GDM1 (cell line): Measurements from ENCODE around the gene TNS3.
"Not testable (repeated sequence)": the region's sequence is repeated elsewhere in the genome, so short reads cannot be mapped to it uniquely, and the experiment has no call there.

Experiments
- DNase-seq: peaks from one replicate; lab custom pipeline; 2025; lab: John Stamatoyannopoulos, UW

The TNS3 gene

DNA sequence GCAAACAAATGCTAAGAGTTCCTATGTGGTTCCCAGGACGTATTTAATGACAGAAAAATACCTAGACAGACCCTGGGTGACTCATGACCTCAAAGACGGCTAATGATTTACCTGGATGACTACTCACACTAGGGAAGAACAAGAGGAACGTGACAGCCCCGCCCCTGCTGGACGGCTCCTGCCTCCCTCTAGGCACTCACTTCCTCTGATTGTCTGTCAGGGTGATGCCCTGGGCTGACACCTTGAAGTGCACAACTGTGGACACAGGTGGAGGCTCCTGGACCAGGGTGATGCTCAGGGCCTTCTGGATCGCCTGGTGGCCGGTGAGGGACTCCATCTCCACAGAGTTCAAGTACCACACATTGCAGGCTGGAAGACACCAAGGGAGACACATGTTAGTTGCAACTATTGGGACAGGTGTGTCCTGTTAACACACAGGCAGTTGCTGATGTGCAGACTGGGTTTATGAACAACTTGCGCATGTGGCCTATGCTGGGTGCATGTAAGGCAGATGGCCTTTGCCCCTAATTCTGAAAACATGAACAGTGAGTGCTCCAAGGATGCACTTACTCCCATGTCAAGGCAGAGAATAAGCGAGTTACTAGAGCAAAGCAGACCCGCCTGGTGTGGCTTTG is 298.3 kb downstream of the TNS3 start:
- no peak for DNase-seq

DNA sequence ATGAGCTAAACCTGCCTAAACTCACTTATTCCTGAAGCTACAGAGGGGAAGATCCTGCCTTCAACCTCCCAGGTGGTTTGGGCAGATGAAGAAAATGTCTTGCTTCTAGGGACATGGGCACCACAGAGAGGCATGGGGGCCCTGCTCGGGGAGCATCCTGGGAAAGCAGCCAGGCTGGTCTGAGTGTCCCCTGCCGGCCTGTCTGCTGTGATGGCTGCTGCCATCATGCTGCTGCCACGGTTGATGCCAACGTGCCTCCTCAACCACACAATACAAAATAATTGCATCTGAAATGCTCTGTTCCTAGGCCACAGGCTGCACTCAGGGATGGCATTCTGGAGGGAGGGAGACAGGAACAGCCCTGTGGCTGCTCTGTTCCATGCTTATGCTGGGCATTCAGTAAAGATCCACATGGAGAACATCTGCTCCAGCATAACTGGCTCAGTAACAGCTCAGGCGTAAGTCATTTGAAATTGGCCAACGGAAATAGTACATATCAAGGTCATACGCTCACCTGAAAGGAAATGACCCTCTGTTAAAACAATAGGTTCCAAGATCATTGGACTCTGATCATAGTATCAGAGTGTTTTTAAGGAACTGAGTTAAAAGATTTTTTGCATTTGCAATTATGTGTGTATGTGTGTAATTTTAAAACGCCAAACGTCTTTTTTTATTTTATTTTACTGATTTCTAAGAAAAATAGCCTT is 299.0 kb downstream of the TNS3 start:
- DNase-seq = no peak

- DNase-seq = no peak
These were observed 299.8 kb downstream of the TNS3 start for GRCh38 chr7:47281966-47282643.

DNA sequence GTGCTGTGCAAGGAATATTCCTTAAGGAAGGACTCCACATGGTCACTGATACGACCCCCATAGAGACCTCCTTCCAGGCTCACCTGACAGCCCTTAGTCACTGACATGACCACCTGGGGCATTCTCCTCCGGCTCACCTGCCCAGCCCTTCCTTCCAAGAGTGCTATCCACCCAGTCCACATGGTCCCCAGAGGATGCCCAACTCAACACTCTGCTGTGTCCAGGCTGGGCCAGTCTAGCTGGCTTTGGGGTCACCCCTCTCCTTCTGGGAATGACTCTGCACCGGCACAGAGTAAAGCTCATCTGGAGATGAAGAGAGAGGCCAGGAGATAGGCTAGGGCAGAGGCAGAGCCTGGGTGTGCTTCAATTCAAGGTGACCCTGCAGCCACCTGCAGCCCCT is 300.8 kb downstream of the TNS3 start:
- DNase-seq = no peak

DNA sequence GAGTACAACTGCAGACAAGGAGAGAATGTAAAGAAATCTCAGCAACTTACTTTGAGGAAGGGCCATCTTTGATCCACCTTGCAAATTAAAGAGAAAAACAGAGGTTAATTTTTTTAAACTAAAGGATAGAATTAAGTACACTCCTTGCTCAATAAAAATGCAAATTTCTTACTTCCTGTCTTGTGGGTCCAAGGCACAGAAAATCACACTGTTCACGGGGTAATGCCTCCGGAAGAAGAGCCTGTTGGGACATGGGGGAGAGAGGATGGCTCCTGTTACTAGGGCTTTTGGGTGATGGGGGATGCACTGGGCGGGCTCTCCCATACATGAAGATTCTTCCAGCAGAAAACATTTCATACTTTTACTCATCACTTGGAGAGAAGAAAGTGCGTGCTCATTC is 301.8 kb downstream of the TNS3 start:
- no peak for DNase-seq

DNA sequence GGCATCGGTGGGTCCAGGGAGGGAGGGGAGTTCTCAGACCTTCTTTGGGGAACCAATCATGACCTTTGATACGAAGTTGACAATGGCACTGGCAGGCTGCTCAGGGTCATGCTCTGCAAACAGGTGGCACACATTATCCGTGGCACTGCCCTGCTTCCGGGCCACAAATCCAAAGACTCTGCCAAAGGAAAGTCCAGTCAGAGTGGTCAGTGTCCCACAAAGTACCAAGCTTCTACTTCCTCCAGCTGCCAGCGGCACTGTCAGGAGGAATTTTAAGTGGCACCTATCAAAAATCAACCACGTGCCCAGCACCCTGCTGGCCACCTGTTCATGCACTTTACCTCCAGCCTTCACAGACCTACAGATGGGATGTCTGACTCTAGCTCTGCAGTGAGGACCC is 303.9 kb downstream of the TNS3 start:
- no peak for DNase-seq

- no peak for DNase-seq
These were observed 304.6 kb downstream of the TNS3 start for GRCh38 chr7:47277321-47277781.

DNA sequence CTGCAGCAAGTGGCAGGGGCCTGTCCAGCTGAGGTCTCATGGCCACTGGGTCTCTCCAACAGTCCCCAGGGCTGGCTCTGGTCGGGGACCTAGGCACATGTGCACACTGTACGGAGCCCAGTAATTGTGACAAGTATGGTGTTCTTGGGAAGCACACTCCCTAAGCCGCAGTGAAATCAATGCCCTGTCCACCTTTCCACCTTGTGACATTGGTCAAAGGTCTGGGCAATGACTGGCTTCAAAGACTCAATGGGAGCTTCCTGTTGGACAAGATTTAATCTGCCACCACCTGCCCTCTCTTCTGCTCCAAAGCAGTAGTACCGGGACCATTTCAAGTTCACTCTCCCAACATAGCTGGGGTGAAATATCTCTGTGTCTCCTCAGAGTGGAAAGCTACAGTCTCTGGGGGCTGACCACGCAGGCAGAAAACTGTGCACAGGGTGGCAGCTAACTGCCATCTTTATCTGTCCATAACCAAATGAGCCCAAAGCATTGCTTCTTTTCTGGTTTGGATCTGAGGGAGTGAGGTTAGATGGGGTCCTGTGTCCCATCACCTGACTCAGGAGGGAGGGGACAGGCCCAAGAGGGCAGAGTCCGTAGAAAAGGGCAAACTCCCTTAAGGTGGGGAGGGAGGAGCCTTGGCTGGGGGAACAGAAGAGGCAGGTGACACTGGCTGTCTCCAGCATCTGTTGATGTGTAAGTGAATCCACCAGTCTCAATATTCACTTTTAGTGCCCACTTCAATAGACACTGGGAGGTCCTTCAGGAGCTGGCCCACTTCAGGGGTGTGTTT is 307.7 kb downstream of the TNS3 start:
- no peak for DNase-seq

GRCh38 chr7:47273088-47273487 is 308.8 kb downstream of the TNS3 start:
- no peak for DNase-seq

DNA sequence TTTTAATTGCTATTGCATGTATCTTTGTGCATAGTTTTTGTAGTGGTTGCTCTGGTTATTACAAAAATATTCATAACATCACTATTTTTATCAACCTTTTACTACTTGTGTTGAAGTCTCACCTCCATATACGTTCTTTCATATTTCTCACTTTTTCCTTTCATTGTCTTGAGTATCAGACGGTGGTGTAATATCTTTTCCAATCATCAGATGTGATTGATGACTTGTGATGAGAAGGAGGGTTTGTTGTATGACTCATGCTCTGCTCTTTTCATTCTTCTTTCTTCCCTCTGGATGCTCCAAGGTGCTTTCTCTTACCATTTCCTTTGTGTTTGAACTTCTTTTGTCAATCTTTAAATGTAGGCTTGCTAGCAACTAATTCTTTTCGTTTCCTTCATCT is 310.2 kb downstream of the TNS3 start:
- no peak for DNase-seq

- no peak for DNase-seq
These were observed 312.8 kb downstream of the TNS3 start for GRCh38 chr7:47268851-47269836.

GRCh38 chr7:47267346-47267745 is 314.6 kb downstream of the TNS3 start:
- no peak for DNase-seq

GRCh38 chr7:47266799-47267198 is 315.1 kb downstream of the TNS3 start:
- no peak for DNase-seq

DNA sequence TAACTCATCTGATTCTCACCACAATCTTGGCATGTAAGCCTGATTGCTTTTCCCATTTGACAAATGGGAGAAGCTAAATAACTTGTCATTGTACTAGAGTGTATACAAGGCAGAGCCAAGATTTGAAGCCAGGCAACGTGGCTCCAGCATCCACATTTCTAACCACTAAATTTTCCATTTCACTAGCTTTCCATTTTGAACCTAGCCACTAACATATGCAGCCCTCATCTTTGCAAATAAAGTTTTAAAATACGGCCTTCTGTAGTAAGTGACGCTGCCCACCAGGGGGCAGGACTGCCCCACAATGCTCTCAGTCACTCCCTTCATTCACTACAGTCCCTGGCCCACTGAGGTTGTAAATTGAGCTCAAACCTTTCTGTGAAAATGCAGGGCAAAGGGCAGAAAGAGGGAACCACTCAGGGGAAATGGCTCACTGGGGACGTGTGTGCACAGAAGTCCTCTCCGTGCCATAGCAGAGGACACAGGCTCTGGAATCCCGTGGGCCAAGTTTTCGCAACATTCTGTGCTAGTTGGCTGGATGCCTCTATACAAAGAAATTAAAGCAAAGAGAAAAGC is 315.7 kb downstream of the TNS3 start:
- DNase-seq = peak; percentile 53

DNA sequence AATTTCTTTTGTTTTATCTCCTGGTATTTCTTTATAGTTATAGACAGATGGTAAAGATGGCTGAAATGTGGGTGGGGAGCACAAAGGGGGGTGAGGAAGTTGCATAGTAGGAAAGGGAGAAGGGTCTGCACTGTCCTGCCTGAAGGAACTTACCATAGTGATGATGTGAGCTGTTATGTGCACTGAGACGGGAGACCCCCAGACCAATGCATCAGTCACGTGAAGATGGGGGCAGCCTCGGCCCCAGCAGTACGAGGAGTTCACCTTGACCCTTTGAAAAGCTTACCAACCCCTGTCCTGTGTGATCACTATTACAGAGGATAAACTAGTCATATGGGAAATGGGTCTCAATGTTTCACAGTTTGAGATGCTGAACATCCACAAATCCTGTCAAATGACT is 316.3 kb downstream of the TNS3 start:
- no peak for DNase-seq

DNA sequence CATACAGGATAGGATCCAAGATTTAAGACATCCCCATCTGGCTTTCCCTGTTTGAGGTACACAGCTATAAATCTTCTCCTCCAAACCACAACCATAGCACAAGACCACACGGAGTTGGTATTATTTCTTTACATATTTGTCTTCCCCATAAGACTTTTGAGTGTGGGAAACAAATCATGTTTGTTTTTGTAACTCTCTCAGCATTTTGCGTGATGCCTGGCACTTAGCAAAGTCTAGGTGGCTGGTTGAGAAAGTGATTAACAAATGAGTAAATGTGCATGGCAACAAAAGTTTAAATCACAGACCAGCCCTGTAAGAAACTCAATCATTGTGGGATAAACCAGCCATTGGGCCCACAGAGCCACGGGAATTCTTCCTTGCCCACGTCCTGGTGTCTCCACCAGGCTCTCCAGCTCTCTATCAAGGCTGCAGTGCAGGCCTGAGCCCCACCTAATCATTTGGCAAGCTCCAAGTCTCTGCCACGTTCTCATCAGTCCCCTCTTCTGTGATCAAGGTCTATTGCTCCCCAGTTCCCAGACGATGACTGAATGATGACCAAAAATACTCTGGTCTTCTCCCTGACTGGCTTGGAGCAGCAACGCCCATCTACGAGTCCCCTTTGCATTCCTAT is 317.8 kb downstream of the TNS3 start:
- no peak for DNase-seq

DNA sequence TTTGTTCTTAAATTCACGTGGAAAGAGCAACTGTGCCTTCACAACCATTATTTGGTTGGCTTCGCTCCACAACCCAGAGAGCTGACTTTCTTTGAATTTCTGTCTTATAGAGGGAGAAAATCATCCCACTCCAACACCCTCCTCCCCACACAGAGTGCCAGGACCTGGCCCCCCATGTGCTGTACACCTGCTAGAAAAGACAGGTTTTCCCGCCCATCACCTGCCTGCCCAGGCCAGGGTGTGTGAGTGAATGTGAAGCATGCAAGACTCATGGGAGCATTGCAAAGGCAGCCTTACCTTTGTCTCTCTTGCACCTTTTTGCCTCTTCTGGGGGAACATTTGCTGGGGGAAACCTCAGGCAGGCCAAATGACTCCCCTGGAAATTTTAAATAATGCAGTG is 319.0 kb downstream of the TNS3 start:
- no peak for DNase-seq

DNA sequence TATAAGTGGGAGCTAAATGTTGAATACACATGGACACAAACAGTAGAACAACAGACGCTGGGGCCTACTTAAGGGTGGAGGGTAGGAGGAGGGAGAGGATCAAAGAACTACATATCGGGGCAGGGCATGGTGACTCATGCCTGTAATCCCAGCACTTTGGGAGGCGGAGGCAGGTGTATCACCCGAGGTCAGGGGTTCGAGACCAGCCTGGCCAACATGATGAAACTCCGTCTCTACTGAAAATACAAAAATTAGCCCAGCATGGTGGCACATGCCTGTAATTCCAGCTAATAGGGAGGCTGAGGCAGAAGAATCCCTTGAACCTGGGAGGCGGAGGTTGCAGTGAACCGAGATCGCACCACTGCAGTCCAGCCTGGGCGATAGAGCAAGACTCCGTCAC is 319.8 kb downstream of the TNS3 start:
- DNase-seq = not testable (repeated sequence)

DNA sequence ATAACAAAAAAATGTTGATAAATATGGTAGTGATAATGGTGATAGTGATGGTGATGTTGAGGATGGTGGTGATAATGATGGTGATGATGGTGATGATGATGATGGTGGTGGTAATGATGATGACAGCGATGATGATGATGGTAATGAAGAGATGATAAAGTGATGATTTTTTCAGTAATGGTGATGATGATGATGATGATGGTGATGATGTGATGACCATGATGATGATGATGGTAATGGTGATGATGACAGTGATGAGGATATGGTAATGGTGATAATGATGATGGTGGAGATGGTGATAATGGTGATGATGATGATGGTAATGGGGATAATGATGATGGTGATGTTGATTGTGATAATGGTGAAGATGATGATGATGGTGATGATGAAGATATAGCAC is 321.6 kb downstream of the TNS3 start:
- no peak for DNase-seq

GRCh38 chr7:47259682-47260081 is 322.2 kb downstream of the TNS3 start:
- no peak for DNase-seq
